IMR-90 (cell line): Measurements from ENCODE around the gene CD300H. TPM values are rescaled to one million over a fixed set of nuclear protein-coding genes. Genes with fewer than 3 reads are reported as not detected.

ENCODE experiments used
- ATAC-seq: fragments of 200-7000 bp; cut with Tn5 transposase; 2 replicates; pipeline ENCODE4 v1.9.1; 2020; ENCODE audit warnings: low read depth, mild to moderate bottlenecking, moderate library complexity
- BruUV-seq: library from RNA; stranded (reverse); fragments of 400-500 nt; replicated peaks from 2 replicates; lab custom pipeline; 2021; lab: Mats Ljungman, UMichigan
- CTCF ChIA-PET: fragments of 300-600 bp; formaldehyde crosslinking; extraction: SDS; loops from one replicate; lab custom pipeline; 2021; ENCODE audit warnings: antibody characterized with exemption; lab: Yijun Ruan, JAX
- POLR2A ChIA-PET: fragments of 300-600 bp; sonication (Branson Sonifier 250); formaldehyde crosslinking; loops from one replicate; lab custom pipeline; 2022; ENCODE audit warnings: antibody characterized with exemption; ENCODE audit not compliant: unreplicated experiment; lab: Charles Lee
- DNase-seq: peaks from one replicate; pipeline ENCODE4 v3.0.0; 2013
- H2AFZ ChIP-seq: replicated peaks from 2 replicates; pipeline ENCODE3; 2013; ENCODE audit warnings: low read length, mild to moderate bottlenecking; ENCODE audit not compliant: poor library complexity
- H2AK5ac ChIP-seq: 2 replicates; pipeline ENCODE4 v1.6.1; 2013; ENCODE audit warnings: low read depth, low read length, inconsistent platforms
- H2AK9ac ChIP-seq: replicated peaks from 2 replicates; pipeline ENCODE3; 2013; ENCODE audit warnings: mild to moderate bottlenecking, low read depth, low read length, moderate library complexity; ENCODE audit not compliant: poor library complexity
- H2BK120ac ChIP-seq: 2 replicates; pipeline ENCODE4 v1.6.1; 2013; ENCODE audit warnings: low read depth, low read length, inconsistent platforms
- H2BK15ac ChIP-seq: 3 replicates; pipeline ENCODE4 v1.6.1; 2013; ENCODE audit warnings: low read depth, low read length, inconsistent platforms
- H2BK20ac ChIP-seq: 2 replicates; pipeline ENCODE4 v1.6.1; 2013; ENCODE audit warnings: low read depth, mild to moderate bottlenecking, inconsistent platforms, low read length, moderate library complexity
- H2BK5ac ChIP-seq: 2 replicates; pipeline ENCODE4 v1.6.1; 2013; ENCODE audit warnings: mild to moderate bottlenecking, low read depth, low read length, inconsistent platforms; ENCODE audit not compliant: poor library complexity, severe bottlenecking
- H3K14ac ChIP-seq: replicated peaks from 2 replicates; pipeline ENCODE4 v1.6.1; 2013; ENCODE audit warnings: low read depth, low read length, inconsistent platforms
- H3K18ac ChIP-seq: 2 replicates; pipeline ENCODE4 v1.6.1; 2013; ENCODE audit warnings: low read depth, low read length, control low read depth
- H3K23ac ChIP-seq: 2 replicates; pipeline ENCODE4 v1.6.1; 2013; ENCODE audit warnings: low read depth, low read length, inconsistent platforms
- H3K27ac ChIP-seq: 2 replicates; pipeline ENCODE4 v1.5.1; 2013; ENCODE audit warnings: mild to moderate bottlenecking, control low read depth, low read length; ENCODE audit not compliant: insufficient read depth
- H3K27me3 ChIP-seq: 2 replicates; pipeline ENCODE4 v1.6.1; 2013; ENCODE audit warnings: low read length; ENCODE audit not compliant: control insufficient read depth, insufficient read depth
- H3K36me3 ChIP-seq: 2 replicates; pipeline ENCODE4 v1.6.1; 2013; ENCODE audit warnings: low read length, mixed read lengths; ENCODE audit not compliant: control insufficient read depth, insufficient read depth
- H3K4ac ChIP-seq: 2 replicates; pipeline ENCODE4 v1.6.1; 2013; ENCODE audit warnings: low read depth, low read length, inconsistent platforms
- H3K4me1 ChIP-seq: 2 replicates; pipeline ENCODE4 v1.6.1; 2013; ENCODE audit warnings: low read length, mixed read lengths; ENCODE audit not compliant: control insufficient read depth, insufficient read depth
- H3K4me2 ChIP-seq: 2 replicates; pipeline ENCODE4 v1.6.1; 2013; ENCODE audit warnings: low read depth, mild to moderate bottlenecking, control low read depth, low read length, moderate library complexity
- H3K4me3 ChIP-seq: 2 replicates; pipeline ENCODE4 v1.5.1; 2013; ENCODE audit warnings: low read depth, mild to moderate bottlenecking, control low read depth, low read length, moderate library complexity; ENCODE audit not compliant: insufficient read depth
- H3K56ac ChIP-seq: 2 replicates; pipeline ENCODE4 v1.6.1; 2013; ENCODE audit warnings: low read length, inconsistent platforms; ENCODE audit not compliant: insufficient read depth; ENCODE audit errors: extremely low read depth
- H3K79me1 ChIP-seq, 2 experiments: 2 replicates each; pipeline ENCODE4 v1.6.1; 2013; ENCODE audit warnings: low read length in 2 of 2, inconsistent platforms in 1 of 2, low read depth in 1 of 2
- H3K9ac ChIP-seq: 2 replicates; pipeline ENCODE4 v1.6.1; 2013; ENCODE audit warnings: low read depth, low read length, control low read depth
- H3K9me1 ChIP-seq: 2 replicates; pipeline ENCODE4 v1.6.1; 2013; ENCODE audit warnings: low read length, inconsistent platforms; ENCODE audit not compliant: insufficient read depth
- H3K9me3 ChIP-seq: 2 replicates; pipeline ENCODE4 v1.6.1; 2013; ENCODE audit warnings: low read length; ENCODE audit not compliant: control insufficient read depth, insufficient read depth
- H4K20me1 ChIP-seq: 2 replicates; pipeline ENCODE4 v1.6.1; 2013; ENCODE audit warnings: low read length, inconsistent platforms; ENCODE audit not compliant: insufficient read depth
- H4K5ac ChIP-seq: 2 replicates; pipeline ENCODE4 v1.6.1; 2013; ENCODE audit warnings: mild to moderate bottlenecking, low read depth, low read length, control low read depth
- H4K8ac ChIP-seq, 2 experiments: 2 replicates each; pipeline ENCODE4 v1.6.1; 2013; ENCODE audit warnings: low read depth in 2 of 2, low read length in 2 of 2, control low read depth in 1 of 2, inconsistent platforms in 1 of 2
- H4K91ac ChIP-seq: 2 replicates; pipeline ENCODE4 v1.6.1; 2013; ENCODE audit warnings: low read depth, low read length, inconsistent platforms; ENCODE audit not compliant: insufficient read depth
- CEBPB ChIP-seq: IDR thresholded peaks from 2 replicates; pipeline ENCODE4 v1.6.1; 2012; ENCODE audit warnings: low read depth, low read length, improper control_type of control experiment
- CHD1 ChIP-seq: IDR thresholded peaks from 2 replicates; pipeline ENCODE4 v1.6.1; 2012; ENCODE audit warnings: low read depth, low read length, improper control_type of control experiment
- FOS ChIP-seq: fragments of 150-350 bp; IDR thresholded peaks from 2 replicates; pipeline ENCODE4 v1.6.1; 2016; ENCODE audit warnings: low read depth, low read length
- MXI1 ChIP-seq: IDR thresholded peaks from 2 replicates; pipeline ENCODE4 v1.6.1; 2012; ENCODE audit warnings: low read depth, mild to moderate bottlenecking, low read length, moderate library complexity, borderline replicate concordance
- POLR2A ChIP-seq: IDR thresholded peaks from 2 replicates; pipeline ENCODE4 v1.6.1; 2012; ENCODE audit warnings: mild to moderate bottlenecking, low read depth, low read length
- RAD21 ChIP-seq: IDR thresholded peaks from 2 replicates; pipeline ENCODE4 v1.6.1; 2012; ENCODE audit warnings: low read length, improper control_type of control experiment
- RCOR1 ChIP-seq: IDR thresholded peaks from 2 replicates; pipeline ENCODE4 v1.6.1; 2012; ENCODE audit warnings: mild to moderate bottlenecking, low read length, improper control_type of control experiment; ENCODE audit not compliant: insufficient replicate concordance
- WGBS, 2 experiments: methylation state at CpG; one replicate each; pipeline versions ENCODE4 v1.1.5 to v1.1.7; 2013; ENCODE audit warnings: missing lambda C conversion rate in 2 of 2; ENCODE audit not compliant: insufficient read length in 1 of 2; ENCODE audit errors: extremely low coverage in 2 of 2; 5-methylcytosine and 5-hydroxymethylcytosine counted together
- dilution Hi-C: fragments of 300-500 bp; cut with HindIII; formaldehyde crosslinking; loops from one replicate; pipeline ENCODE4 v1.14.3; 2018; ENCODE audit warnings: low sequenced_read_pairs; ENCODE audit not compliant: unreplicated experiment
- in situ Hi-C: fragments of 300-500 bp; cut with MboI; formaldehyde crosslinking; loops from 3 replicates; pipeline ENCODE4 v1.14.3; 2019; ENCODE audit warnings: low sequenced_read_pairs, inconsistent platforms, mixed read lengths
- intact Hi-C: fragments of 100-400 bp; cut with micrococcal nuclease; formaldehyde crosslinking; loops from 2 replicates; pipeline ENCODE4 v1.10.0; 2022
- polyA plus RNA-seq, 3 experiments: library from polyadenylated mRNA; depleted of rRNA; stranded (reverse); fragments of >200 nt; gene quantifications; 2 replicates each; pipeline ENCODE4 v1.2.3, GENCODE V29; 2012; ENCODE audit warnings: low replicate concordance in 1 of 3
- total RNA-seq: library from RNA; depleted of rRNA; stranded (reverse); fragments of >200 nt; gene quantifications from 2 replicates; pipeline ENCODE4 v1.2.3, GENCODE V29; 2012
- TF ChIP-seq, protein P1 (sequence below): conservative IDR thresholded peaks from 2 replicates; pipeline ENCODE4 v1.5.1; 2012; ENCODE audit warnings: mild to moderate bottlenecking, low read depth, low read length, improper control_type of control experiment

The CD300H gene
- total and polyA plus RNA-seq, 2 of the 4 experiments (the other 2 are of a cell fraction) = not detected

GRCh38 chr17:74599023-74599399 lies 31.7 kb upstream of the CD300H start:
- ChIA-PET CTCF (no interaction called here), POLR2A (no interaction called here)
- Histone ChIP-seq H2AFZ (no peak overlapping the region), H2BK20ac (no peak overlapping the region), H2AK9ac (no peak overlapping the region), H4K91ac (no peak overlapping the region), H2BK120ac (no peak overlapping the region), H3K18ac (no peak overlapping the region), H3K9me1 (no peaks in the 10 kb centered on the region), H3K9me3 (peaks cover 3% of the 10 kb centered on the region; the same call in 1 of the 2 replicates), H3K23ac (no peak overlapping the region), H3K56ac (no peak overlapping the region), H3K4me2 (no peak overlapping the region), H4K20me1 (no peaks in the 10 kb centered on the region), H3K79me1 (no peaks in the 10 kb centered on the region), H3K36me3 (no peaks in the 10 kb centered on the region), H3K4ac (no peak overlapping the region), H3K27ac (no peak overlapping the region), H3K4me3 (no peak overlapping the region), H2BK15ac (no peak overlapping the region), H4K5ac (no peak overlapping the region), H2BK5ac (no peak overlapping the region), H3K9ac (no peak overlapping the region), H3K4me1 (no peaks in the 10 kb centered on the region), H3K14ac (no peak overlapping the region), H4K8ac (no peak overlapping the region), H3K27me3 (no peaks in the 10 kb centered on the region), H2AK5ac (no peak overlapping the region)
- dilution Hi-C loops = no loop called here
- WGBS, 2 experiments = no CpG with 5 or more reads among the region's 3 CpGs
- DNase-seq (no peak), ATAC-seq (no peak)
- in situ Hi-C loops = no loop called here
- BruUV-seq = no TSS peak
- intact Hi-C loops = no loop called here
- TF ChIP-seq RCOR1 (no peak), CHD1 (no peak), FOS (no peak), POLR2A (no peak), CEBPB (no peak), MXI1 (no peak), RAD21 (no peak)
- TF ChIP-seq, protein P1, sequence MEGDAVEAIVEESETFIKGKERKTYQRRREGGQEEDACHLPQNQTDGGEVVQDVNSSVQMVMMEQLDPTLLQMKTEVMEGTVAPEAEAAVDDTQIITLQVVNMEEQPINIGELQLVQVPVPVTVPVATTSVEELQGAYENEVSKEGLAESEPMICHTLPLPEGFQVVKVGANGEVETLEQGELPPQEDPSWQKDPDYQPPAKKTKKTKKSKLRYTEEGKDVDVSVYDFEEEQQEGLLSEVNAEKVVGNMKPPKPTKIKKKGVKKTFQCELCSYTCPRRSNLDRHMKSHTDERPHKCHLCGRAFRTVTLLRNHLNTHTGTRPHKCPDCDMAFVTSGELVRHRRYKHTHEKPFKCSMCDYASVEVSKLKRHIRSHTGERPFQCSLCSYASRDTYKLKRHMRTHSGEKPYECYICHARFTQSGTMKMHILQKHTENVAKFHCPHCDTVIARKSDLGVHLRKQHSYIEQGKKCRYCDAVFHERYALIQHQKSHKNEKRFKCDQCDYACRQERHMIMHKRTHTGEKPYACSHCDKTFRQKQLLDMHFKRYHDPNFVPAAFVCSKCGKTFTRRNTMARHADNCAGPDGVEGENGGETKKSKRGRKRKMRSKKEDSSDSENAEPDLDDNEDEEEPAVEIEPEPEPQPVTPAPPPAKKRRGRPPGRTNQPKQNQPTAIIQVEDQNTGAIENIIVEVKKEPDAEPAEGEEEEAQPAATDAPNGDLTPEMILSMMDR = no peak
